Heart left ventricle (tissue), 16 donors: Measurements from ENCODE around the gene RAB2B. TPM values are rescaled to one million over a fixed set of nuclear protein-coding genes. Genes with fewer than 3 reads are reported as not detected.

Experiments used
- ATAC-seq, 4 donors: fragments of 200-7000 bp; cut with Tn5 transposase; one replicate each; pipeline ENCODE4 v1.9.1; 2020 to 2022; ENCODE audit warnings: moderate library complexity in 4 of 4, mild to moderate bottlenecking in 3 of 4, moderate number of reproducible peaks in 1 of 4
- DNase-seq, 5 donors: peaks; one replicate each; pipeline ENCODE4 v3.0.0-alpha.2; 2020
- H3K27ac ChIP-seq, 12 donors: fragments of 200-600 bp; sonication (generic) in 4 of 12; one replicate each; pipeline versions ENCODE4 v1.5.0 to v1.8.0; 2016 to 2022; ENCODE audit warnings: mild to moderate bottlenecking in 2 of 12
- H3K27me3 ChIP-seq, 9 donors: fragments of 200-600 bp; sonication (generic) in 2 of 9; one replicate each; pipeline versions ENCODE4 v1.5.1 to v1.8.0; 2016 to 2022; ENCODE audit warnings: mild to moderate bottlenecking in 3 of 9
- H3K36me3 ChIP-seq, 9 donors: fragments of 200-600 bp; sonication (generic) in 2 of 9; one replicate each; pipeline versions ENCODE4 v1.5.0 to v1.8.0; 2018 to 2022; ENCODE audit warnings: mild to moderate bottlenecking in 2 of 9
- H3K4me1 ChIP-seq, 12 donors: fragments of 200-600 bp; sonication (generic) in 4 of 12; one replicate each; pipeline versions ENCODE4 v1.5.0 to v1.8.0; 2016 to 2022; ENCODE audit warnings: mild to moderate bottlenecking in 3 of 12
- H3K4me3 ChIP-seq, 12 donors: fragments of 200-600 bp; sonication (generic) in 4 of 12; one replicate each; pipeline versions ENCODE4 v1.5.0 to v1.8.0; 2017 to 2022; ENCODE audit warnings: mild to moderate bottlenecking in 9 of 12, moderate library complexity in 4 of 12
- H3K9me3 ChIP-seq, 12 donors: fragments of 200-600 bp; sonication (generic) in 4 of 12; one replicate each; pipeline versions ENCODE4 v1.5.0 to v1.8.0; 2016 to 2022; ENCODE audit warnings: mild to moderate bottlenecking in 1 of 12
- CTCF ChIP-seq, 12 donors: fragments of 200-600 bp; sonication (generic) in 4 of 12; IDR thresholded peaks; one replicate each; pipeline versions ENCODE4 v1.5.0 to v1.8.0; 2018 to 2022; ENCODE audit warnings: antibody characterized with exemption in 12 of 12, mild to moderate bottlenecking in 5 of 12
- POLR2A ChIP-seq, 2 donors: fragments of 450-650 bp; IDR thresholded peaks; one replicate each; pipeline ENCODE4 v1.6.1; 2017; ENCODE audit warnings: antibody characterized with exemption in 2 of 2, mild to moderate bottlenecking in 2 of 2, moderate library complexity in 2 of 2
- WGBS, 4 donors: extraction: QIAGEN DNeasy Blood & Tissue Kit in 2 of 4; methylation state at CpG; one replicate each; pipeline versions ENCODE4 v1.1.5 to v1.1.7; 2013 to 2018; 5-methylcytosine and 5-hydroxymethylcytosine counted together
- intact Hi-C, 10 donors: fragments of 100-400 bp; cut with DNase I; formaldehyde crosslinking; loops; one replicate each; pipeline versions ENCODE4 v1.11.1 to v1.14.2; 2022
- polyA plus RNA-seq, 2 donors: library from polyadenylated mRNA; stranded (reverse); fragments of 200-250 nt; gene quantifications; one replicate each; pipeline ENCODE4 v1.2.3, GENCODE V29; 2013
- total RNA-seq, 9 donors: library from RNA; depleted of rRNA in 2 of 9; stranded (reverse); fragments of >200 nt in 2 of 9; fragmentation: NEBNext Ultra II Directional in 3 of 9; extraction: Animal tissue kit (Norgen Biotek cat#: 25700) in 3 of 9; gene quantifications; one replicate each; pipeline versions ENCODE4 v1.1.0 to v1.2.4, GENCODE V29; 2016 to 2023
- donor health status: ischemic (EF 13 %, LVEDD 7.1; RV severe dilation, severe dysfunction).
- donor health status: healthy with polysubstance abuse.
- donor health status: DM: no; HTN: yes; CAD: no.
- donor health status: DM: no; HTN: no; CAD: no.
- donor health status: ischemic (EF 25% LVEDD 6.9; RV normal size, moderate dysfunction).
- donor health status: ischemic (EF 25% LVEDD 5.7; RV mildly dilated, moderate dysfunction).
- donor health status: healthy.
- donor health status: DM: yes; HTN: yes; CAD: no.
- donor health status: ischemic (EF 35%, LVEDD 5.7; RV mildly dilated, moderate dysfunction).
- donor health status: nonischemic (EF 11% LVEDD 7.7; RV severe dilation, severe dysfunction).
- donor health status: DM: yes; HTN: yes; CAD: no.
- donor health status: PGD.
- donor health status: ischemic (EF 29% LVEDD 5.4; RV normal size, mild dysfunction).
- donor health status: nonischemic (EF 23%, LVEDD 6.1; RV moderate dilation, normal function).

RAB2B gene
- total and polyA plus RNA-seq, 11 donors = 7.0 to 24.5 (median 16.9) TPM

GRCh38 chr14:21509432-21510143 lies 32.8 kb upstream of the RAB2B start:
- intact Hi-C loops = loop anchor here in 7 of 10 donors (2.0 to 10.0 kb wide), 7 partner anchors 32 to 827 kb away; partner anchors contain the start of genes RAB2B (in 2 of the 7), TOX4 (in 2 of the 7), HNRNPC (in 1 of the 7) and RNASE4 (in 1 of the 7)
- peak overlapping the region in 8 of 12 donors; percentile 69 to 94 (median 89) for H3K4me3 ChIP-seq
- TF ChIP-seq POLR2A (IDR thresholded peaks at IDR 0.05) (no peak), CTCF (IDR thresholded peaks at IDR 0.05) (no peak)
- no peaks in the 10 kb centered on the region for H3K9me3 ChIP-seq
- DNase-seq (no peak), ATAC-seq (no peak)
- H3K4me1 ChIP-seq = peaks cover 0 to 34% (median 13%) of the 10 kb centered on the region in 12 donors
- peaks cover 0 to 30% (median 15%) of the 10 kb centered on the region in 9 donors for H3K36me3 ChIP-seq
- WGBS, 4 donors = 77 to 83% (median 83%) methylated on average over 6 of the region's 6 CpGs
- no peaks in the 10 kb centered on the region for H3K27me3 ChIP-seq
- no peak overlapping the region for H3K27ac ChIP-seq

- H3K9me3 ChIP-seq = no peaks in the 10 kb centered on the region
- H3K4me1 ChIP-seq = peaks cover 0 to 34% (median 13%) of the 10 kb centered on the region in 12 donors
- no peak for TF ChIP-seq POLR2A (IDR thresholded peaks at IDR 0.05)
- TF ChIP-seq CTCF (IDR thresholded peaks at IDR 0.05) = no peak
- intact Hi-C loops = loop anchor here in 3 of 10 donors (5.0 to 10.0 kb wide), 2 partner anchors 48 to 51 kb away; no protein-coding TSS in a partner anchor
- H3K27me3 ChIP-seq = no peaks in the 10 kb centered on the region
- no peak for DNase-seq
- WGBS, 4 donors = 76 to 96% (median 94%) methylated on average over 2 of the region's 2 CpGs
- H3K27ac ChIP-seq = no peak overlapping the region
- H3K36me3 ChIP-seq = peaks cover 0 to 55% (median 37%) of the 10 kb centered on the region in 9 donors
- no peak for ATAC-seq
- no peak overlapping the region for H3K4me3 ChIP-seq
Measured at GRCh38 chr14:21506557-21506956, 29.8 kb upstream of the RAB2B start.

DNA sequence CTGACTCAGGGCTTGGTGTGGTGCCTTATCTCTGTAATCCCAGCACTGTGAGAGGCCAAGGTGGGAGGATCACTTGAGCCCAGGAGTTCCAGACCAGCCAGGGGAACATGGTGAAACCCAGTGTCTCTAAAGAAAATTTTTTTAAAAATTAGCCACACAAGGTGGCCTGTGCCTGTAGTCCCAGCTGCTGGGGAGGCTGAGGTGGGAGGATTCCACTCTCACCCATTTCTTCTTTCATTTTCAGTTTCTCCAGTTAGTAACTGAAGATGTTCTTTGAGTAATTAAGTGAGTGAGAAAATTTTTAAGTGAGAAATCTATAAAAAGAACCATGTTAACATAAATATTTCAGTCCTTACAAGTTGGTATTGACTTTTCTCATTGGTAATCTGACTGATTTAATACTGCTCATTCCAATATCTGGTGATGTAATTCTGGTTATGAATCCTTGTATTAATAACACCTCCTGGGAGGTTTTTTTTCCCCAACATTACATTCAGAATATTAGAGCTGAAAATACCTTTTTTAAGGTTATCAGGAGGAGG lies 28.3 kb upstream of the RAB2B start:
- Histone ChIP-seq H3K4me3 (no peak overlapping the region), H3K27ac (peak overlapping the region in 1 of 12 donors; percentile 8), H3K36me3 (peaks cover 0 to 69% (median 52%) of the 10 kb centered on the region in 9 donors), H3K27me3 (no peaks in the 10 kb centered on the region), H3K4me1 (peaks cover 0 to 29% (median 10%) of the 10 kb centered on the region in 12 donors), H3K9me3 (no peaks in the 10 kb centered on the region)
- no peak for TF ChIP-seq POLR2A (IDR thresholded peaks at IDR 0.05)
- TF ChIP-seq CTCF (IDR thresholded peaks at IDR 0.05) = no peak
- ATAC-seq (no peak), DNase-seq (no peak)
- intact Hi-C loops = loop anchor here in 3 of 10 donors (5.0 to 10.0 kb wide), 2 partner anchors 50 to 52 kb away; no protein-coding TSS in a partner anchor

- intact Hi-C loops = loop anchor here in 2 of 10 donors (5.0 to 10.0 kb wide), 2 partner anchors 51 to 54 kb away; no protein-coding TSS in a partner anchor
- peaks cover 0 to 79% (median 67%) of the 10 kb centered on the region in 9 donors for H3K36me3 ChIP-seq
- no peak overlapping the region for H3K27ac ChIP-seq
- ATAC-seq (no peak), DNase-seq (no peak)
- H3K27me3 ChIP-seq = no peaks in the 10 kb centered on the region
- 89 to 100% (median 97%) methylated on average over 2 to 4 of the region's 4 CpGs for WGBS, 4 donors
- H3K9me3 ChIP-seq = no peaks in the 10 kb centered on the region
- no peak overlapping the region for H3K4me3 ChIP-seq
- peaks cover 0 to 16% (median 0%) of the 10 kb centered on the region in 12 donors for H3K4me1 ChIP-seq
- TF ChIP-seq CTCF (IDR thresholded peaks at IDR 0.05) = no peak
- no peak for TF ChIP-seq POLR2A (IDR thresholded peaks at IDR 0.05)
Measured at GRCh38 chr14:21503376-21503775, 26.6 kb upstream of the RAB2B start.
